GM21529 (cell line): ENCODE data around the gene CEP135.
"Not testable (repeated sequence)": the region's sequence is repeated elsewhere in the genome, so short reads cannot be mapped to it uniquely, and the experiment has no call there.

Experiments used
- ATAC-seq: cut with Tn5 transposase; IDR thresholded peaks from one replicate; pipeline ENCODE4 v1.9.1; 2021; ENCODE audit not compliant: unreplicated experiment

The CEP135 gene

DNA sequence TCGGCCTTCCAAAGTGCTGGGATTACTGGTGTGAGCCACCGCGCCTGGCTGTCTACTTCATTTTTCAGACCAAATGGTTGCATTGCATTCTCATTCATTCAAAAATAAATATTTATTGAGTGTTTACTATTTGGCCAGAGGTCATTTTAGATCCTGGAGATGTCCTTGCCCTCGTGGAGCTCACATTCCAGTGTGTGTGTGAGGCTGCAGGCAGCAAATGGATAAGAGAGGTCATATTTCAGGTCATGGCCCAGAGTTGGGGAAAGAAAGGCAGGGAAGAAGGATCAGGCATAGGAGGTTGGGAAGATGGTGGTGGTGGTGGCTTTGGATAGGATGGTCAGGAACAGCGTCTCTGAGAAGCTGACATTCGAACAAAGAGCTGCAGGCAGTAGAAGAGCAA lies 119.1 kb downstream of the CEP135 start:
- no peak for ATAC-seq

DNA sequence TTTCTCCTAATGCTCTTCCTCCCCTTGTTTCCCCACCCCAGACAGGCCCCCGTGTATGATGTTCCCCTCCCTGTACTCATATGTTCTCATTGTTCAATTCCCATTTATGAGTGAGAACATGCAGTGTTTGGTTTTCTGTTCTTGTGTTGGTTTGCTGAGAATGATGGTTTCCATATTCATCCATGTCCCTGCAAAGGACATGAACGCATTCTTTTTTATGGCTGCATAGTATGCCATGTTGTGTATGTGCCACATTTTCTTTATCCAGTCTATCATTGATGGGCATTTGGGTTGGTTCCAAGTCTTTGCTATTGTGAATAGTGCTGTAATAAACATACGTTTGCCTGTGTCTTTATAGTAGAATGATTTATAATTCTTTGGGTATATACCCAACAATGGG lies 124.0 kb downstream of the CEP135 start:
- not testable (repeated sequence) for ATAC-seq

DNA sequence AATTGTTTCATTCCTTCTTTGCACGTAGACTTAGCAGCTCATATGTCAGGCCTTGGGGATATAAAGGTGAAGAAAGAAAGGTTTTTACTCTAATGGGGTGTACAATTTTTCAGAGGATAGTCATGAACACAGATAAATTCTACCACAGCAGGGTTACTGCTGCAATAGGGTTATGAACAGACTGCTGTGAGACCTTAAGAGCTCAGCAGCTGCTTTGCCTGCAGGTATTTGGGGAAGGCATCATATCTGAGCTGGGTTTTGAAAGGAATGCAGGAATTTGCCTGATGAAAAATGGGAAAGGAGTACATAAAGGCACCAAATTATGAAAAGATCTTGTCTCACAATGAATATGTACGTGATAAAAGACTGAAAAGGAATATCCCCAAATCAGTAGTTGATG lies 128.9 kb downstream of the CEP135 start:
- ATAC-seq: no peak

DNA sequence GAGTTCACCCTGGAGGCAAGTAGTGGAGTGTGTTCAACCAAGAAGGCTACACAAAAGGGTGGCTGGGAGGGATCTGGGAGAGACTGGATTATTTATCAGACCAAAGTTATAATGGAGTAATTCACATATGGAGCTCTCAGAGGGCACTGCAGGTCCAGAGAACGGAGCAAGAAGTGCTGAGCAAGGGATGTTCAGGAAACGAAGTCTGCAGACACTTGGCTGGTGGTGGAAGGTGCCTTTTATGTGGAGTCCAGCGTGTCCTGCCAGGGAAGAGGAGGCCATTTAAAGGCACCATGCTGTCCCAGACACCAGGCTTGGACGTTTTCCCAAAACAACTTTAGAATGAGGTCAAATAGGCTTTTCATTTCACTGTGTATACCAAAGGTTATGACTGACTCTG lies 130.1 kb downstream of the CEP135 start:
- ATAC-seq: no peak

DNA sequence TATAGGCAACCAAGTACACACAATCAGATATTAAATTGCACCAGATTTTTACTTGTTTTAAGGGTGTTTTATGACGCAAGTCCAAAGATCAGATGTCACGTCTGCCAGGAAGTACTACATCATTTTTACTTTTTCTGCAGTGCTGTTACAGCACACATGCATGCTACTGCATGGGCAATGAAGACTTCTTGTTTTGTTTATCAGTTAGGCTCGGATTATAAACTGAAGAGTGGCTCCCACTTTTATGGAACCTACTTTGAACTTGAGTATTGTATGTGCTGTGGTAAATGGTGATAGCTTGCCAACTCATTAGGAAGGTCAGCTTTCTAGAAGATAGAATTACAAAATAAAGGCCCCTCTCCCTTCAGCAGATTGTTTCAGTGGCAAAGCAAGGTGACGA lies 131.6 kb downstream of the CEP135 start:
- no peak for ATAC-seq

DNA sequence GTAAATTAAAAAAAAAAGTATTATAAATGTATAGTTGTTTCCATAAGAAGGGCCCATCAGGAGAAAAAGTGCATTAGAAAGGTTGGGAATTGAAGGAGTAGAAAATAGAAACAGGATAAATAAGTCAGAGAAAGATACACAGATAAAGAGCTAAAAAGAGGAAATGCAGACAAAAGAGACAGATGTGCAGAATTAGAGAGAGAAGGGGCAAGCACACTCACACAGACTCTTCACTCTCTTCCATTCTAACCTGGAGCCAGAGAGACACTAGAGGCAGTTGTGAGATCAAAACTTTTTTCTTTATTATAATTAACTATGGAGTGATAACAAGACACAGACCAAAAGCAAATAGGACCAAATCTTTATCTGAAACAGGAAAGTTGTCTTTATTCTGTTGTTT lies 134.1 kb downstream of the CEP135 start:
- no peak for ATAC-seq
